Left ventricle myocardium inferior (tissue), 1 donor: ENCODE results near the gene GCHFR. TPM values are rescaled to one million over a fixed set of nuclear protein-coding genes. Genes with fewer than 3 reads are reported as not detected.

Experiments used
- DNase-seq: peaks from one replicate; pipeline ENCODE4 v3.0.0-alpha.2; 2020
- H3K27ac ChIP-seq: fragments of 200-600 bp; replicated peaks from 2 replicates; pipeline ENCODE4 v1.8.0; 2021
- H3K27me3 ChIP-seq: fragments of 200-600 bp; 2 replicates; pipeline ENCODE4 v1.8.0; 2021; ENCODE audit warnings: low read depth
- H3K36me3 ChIP-seq: fragments of 200-600 bp; 2 replicates; pipeline ENCODE4 v1.8.0; 2021
- H3K4me1 ChIP-seq: fragments of 200-600 bp; 2 replicates; pipeline ENCODE4 v1.8.0; 2021
- H3K4me3 ChIP-seq: fragments of 200-600 bp; 2 replicates; pipeline ENCODE4 v1.8.0; 2021; ENCODE audit warnings: mild to moderate bottlenecking, moderate library complexity
- H3K9me3 ChIP-seq: fragments of 200-600 bp; replicated peaks from 2 replicates; pipeline ENCODE4 v1.8.0; 2021
- intact Hi-C: fragments of 100-400 bp; cut with micrococcal nuclease; formaldehyde crosslinking; loops from one replicate; pipeline ENCODE4 v1.11.0; 2022
- total RNA-seq: library from RNA; stranded (reverse); fragmentation: NEBNext Ultra II Directional; extraction: Animal tissue kit (Norgen Biotek cat#: 25700); gene quantifications from one replicate; pipeline ENCODE4 v1.2.1, GENCODE V29; 2021
- TF ChIP-seq, protein P1 (sequence below): fragments of 200-600 bp; IDR thresholded peaks from 2 replicates; pipeline ENCODE4 v1.8.0; 2021; ENCODE audit warnings: antibody characterized with exemption, mild to moderate bottlenecking, borderline replicate concordance
- donor health status: DM: no; HTN: yes; CAD: no; lungs with severe emphysema.

The GCHFR gene
- total RNA-seq, 1 donor from 2014 or later = 7.1 TPM

- Histone ChIP-seq H3K4me3 (no peak within 1 kb of the TSS), H3K36me3 (peaks cover 47% of the 10 kb centered on the region), H3K27me3 (no peaks in the 10 kb centered on the region), H3K4me1 (peaks cover 17% of the 10 kb centered on the region), H3K27ac (peak within 1 kb of the TSS; percentile 36), H3K9me3 (no peaks in the 10 kb centered on the region)
- intact Hi-C loops = no loop called here
- DNase-seq = no peak
- TF ChIP-seq, protein P1, sequence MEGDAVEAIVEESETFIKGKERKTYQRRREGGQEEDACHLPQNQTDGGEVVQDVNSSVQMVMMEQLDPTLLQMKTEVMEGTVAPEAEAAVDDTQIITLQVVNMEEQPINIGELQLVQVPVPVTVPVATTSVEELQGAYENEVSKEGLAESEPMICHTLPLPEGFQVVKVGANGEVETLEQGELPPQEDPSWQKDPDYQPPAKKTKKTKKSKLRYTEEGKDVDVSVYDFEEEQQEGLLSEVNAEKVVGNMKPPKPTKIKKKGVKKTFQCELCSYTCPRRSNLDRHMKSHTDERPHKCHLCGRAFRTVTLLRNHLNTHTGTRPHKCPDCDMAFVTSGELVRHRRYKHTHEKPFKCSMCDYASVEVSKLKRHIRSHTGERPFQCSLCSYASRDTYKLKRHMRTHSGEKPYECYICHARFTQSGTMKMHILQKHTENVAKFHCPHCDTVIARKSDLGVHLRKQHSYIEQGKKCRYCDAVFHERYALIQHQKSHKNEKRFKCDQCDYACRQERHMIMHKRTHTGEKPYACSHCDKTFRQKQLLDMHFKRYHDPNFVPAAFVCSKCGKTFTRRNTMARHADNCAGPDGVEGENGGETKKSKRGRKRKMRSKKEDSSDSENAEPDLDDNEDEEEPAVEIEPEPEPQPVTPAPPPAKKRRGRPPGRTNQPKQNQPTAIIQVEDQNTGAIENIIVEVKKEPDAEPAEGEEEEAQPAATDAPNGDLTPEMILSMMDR = no peak
Observed at GRCh38 chr15:40769274-40770146, 5.6 kb downstream of the GCHFR start, which contains the start of gene C15orf62. Gene C15orf62, plus strand, starts transcription at chr15:40769980. Its CDS starts 516 bp downstream, at chr15:40770496.

DNA sequence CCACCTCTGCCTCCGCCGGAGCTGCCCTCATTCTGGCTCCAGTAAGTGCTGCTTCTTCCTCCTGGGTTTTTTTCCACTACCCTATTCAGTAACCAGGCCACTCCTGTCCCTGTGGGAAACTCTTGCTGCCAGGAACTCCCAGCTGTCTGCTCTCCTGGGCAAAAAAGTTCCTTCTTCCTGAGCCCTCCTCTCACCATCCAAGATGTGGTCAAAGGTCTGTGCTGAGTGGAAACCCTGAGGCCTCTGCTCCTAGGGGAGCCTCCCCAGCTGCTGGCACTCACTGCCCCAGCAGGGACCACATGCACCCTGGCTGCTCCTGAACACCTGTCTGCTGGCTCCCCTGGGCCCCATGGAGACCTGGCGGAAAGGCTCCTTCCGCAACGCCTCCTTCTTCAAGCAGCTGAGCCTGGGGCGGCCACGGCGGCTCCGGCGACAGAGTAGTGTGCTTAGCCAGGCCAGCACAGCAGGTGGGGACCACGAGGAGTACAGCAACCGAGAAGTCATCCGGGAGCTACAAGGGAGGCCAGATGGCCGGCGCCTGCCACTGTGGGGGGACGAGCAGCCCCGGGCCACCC lies 6.4 kb downstream of the GCHFR start:
- Histone ChIP-seq H3K4me3 (no peak overlapping the region), H3K27ac (no peak overlapping the region), H3K36me3 (peaks cover 54% of the 10 kb centered on the region), H3K4me1 (peaks cover 10% of the 10 kb centered on the region), H3K9me3 (no peaks in the 10 kb centered on the region), H3K27me3 (no peaks in the 10 kb centered on the region)
- intact Hi-C loops = no loop called here
- TF ChIP-seq, protein P1 = no peak
- no peak for DNase-seq

- no peak for DNase-seq
- intact Hi-C loops = no loop called here
- Histone ChIP-seq H3K36me3 (peaks cover 64% of the 10 kb centered on the region), H3K27me3 (no peaks in the 10 kb centered on the region), H3K27ac (no peak overlapping the region), H3K4me1 (peaks cover 10% of the 10 kb centered on the region), H3K4me3 (no peak overlapping the region), H3K9me3 (no peaks in the 10 kb centered on the region)
- TF ChIP-seq, protein P1 = no peak
Observed at GRCh38 chr15:40771242-40771641, 7.4 kb downstream of the GCHFR start.

GRCh38 chr15:40772014-40772413 lies 8.1 kb downstream of the GCHFR start:
- intact Hi-C loops = no loop called here
- peaks cover 69% of the 10 kb centered on the region for H3K36me3 ChIP-seq
- no peak overlapping the region for H3K4me3 ChIP-seq
- no peak overlapping the region for H3K27ac ChIP-seq
- TF ChIP-seq, protein P1 = no peak
- peaks cover 10% of the 10 kb centered on the region for H3K4me1 ChIP-seq
- no peaks in the 10 kb centered on the region for H3K9me3 ChIP-seq
- no peaks in the 10 kb centered on the region for H3K27me3 ChIP-seq
- no peak for DNase-seq

- H3K27ac ChIP-seq = no peak overlapping the region
- H3K4me1 ChIP-seq = peaks cover 10% of the 10 kb centered on the region
- peaks cover 75% of the 10 kb centered on the region for H3K36me3 ChIP-seq
- H3K4me3 ChIP-seq = no peak overlapping the region
- no peaks in the 10 kb centered on the region for H3K9me3 ChIP-seq
- H3K27me3 ChIP-seq = no peaks in the 10 kb centered on the region
- no peak for DNase-seq
- TF ChIP-seq, protein P1 = no peak
- intact Hi-C loops = no loop called here
Observed at GRCh38 chr15:40773496-40773895, 9.6 kb downstream of the GCHFR start.
